ENCODE measurements around the gene AFAP1. TPM values are rescaled to one million over a fixed set of nuclear protein-coding genes. Genes with fewer than 3 reads are reported as not detected.

Gene AFAP1
- total RNA-seq, 1 experiment from 2014 or later, result 42.1 TPM

DNA sequence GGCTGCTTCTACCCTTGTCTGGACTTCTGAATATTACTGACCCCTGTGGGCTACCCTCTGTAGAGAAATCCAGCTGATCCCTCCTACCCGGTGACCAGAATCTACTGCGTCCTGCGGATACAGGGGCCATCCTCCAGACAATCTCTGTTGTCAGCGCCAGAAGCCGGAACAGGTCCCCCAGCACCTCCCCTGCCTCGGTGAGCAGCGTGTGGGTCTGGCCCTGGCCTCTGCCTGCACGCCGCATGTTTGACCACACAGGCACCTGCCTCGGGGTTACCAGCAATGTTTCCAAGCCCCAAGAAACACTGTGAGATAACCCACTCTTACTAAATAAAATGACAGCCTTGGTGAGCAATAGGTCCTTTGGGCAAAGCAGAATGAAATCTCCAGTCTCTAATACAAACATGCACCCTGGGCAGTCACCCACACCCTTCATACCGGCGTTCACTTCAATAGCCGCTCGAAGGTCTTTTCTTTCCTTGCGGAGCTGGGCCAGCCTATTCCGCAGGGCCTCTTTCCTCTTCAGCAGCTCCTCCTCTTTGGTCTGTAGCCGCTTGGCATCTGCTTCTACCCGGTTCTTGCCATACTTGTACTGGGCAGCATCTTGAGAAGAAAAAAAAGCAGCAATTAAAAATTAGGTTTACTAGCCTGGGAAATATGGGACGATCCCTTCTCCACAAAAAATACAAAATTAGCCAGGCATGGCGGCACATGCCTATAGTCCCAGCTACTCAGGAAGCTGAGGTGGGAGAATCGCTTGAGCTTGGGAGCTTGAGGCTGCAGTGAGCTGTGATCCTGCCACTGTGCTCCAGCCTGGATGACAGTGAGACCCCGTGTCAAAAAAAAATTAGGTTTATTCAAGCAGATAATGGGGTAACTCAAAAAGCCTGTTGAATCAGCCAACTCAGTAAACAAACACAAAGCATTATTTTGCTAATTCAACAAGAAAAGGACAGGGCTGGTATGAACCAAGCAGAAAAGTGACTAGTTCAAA, 165.1 kb downstream of the AFAP1 start:
- ATAC-seq, result no peak
- TF ChIP-seq EZH2phosphoT487 (IDR thresholded peaks at IDR 0.05; ENCODE audit: borderline replicate concordance, low read length) (no peak), EZH2 (IDR thresholded peaks at IDR 0.05; ENCODE audit: low read length, unreplicated experiment) (no peak)
- TF ChIP-seq, protein P1, sequence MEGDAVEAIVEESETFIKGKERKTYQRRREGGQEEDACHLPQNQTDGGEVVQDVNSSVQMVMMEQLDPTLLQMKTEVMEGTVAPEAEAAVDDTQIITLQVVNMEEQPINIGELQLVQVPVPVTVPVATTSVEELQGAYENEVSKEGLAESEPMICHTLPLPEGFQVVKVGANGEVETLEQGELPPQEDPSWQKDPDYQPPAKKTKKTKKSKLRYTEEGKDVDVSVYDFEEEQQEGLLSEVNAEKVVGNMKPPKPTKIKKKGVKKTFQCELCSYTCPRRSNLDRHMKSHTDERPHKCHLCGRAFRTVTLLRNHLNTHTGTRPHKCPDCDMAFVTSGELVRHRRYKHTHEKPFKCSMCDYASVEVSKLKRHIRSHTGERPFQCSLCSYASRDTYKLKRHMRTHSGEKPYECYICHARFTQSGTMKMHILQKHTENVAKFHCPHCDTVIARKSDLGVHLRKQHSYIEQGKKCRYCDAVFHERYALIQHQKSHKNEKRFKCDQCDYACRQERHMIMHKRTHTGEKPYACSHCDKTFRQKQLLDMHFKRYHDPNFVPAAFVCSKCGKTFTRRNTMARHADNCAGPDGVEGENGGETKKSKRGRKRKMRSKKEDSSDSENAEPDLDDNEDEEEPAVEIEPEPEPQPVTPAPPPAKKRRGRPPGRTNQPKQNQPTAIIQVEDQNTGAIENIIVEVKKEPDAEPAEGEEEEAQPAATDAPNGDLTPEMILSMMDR (conservative IDR thresholded peaks at IDR 0.05; ENCODE audit: low read depth, low read length), result no peak
- no TSS peak for BruUV-seq (replicated peaks)
- no peak overlapping the region for H3K4me3 ChIP-seq (ENCODE audit: low read length)
- H3K79me2 ChIP-seq (ENCODE audit: low read length), result no peaks in the 10 kb centered on the region
- no peak overlapping the region for H2AFZ ChIP-seq (ENCODE audit: low read length)
- H3F3A ChIP-seq (ENCODE audit: low read length, unreplicated experiment), result no peaks in the 10 kb centered on the region
- H3K27ac ChIP-seq (ENCODE audit: low read length), result no peak overlapping the region
- no peaks in the 10 kb centered on the region for H3K9me3 ChIP-seq (ENCODE audit: low read length)
- H3K9ac ChIP-seq (ENCODE audit: low read length), result no peak overlapping the region
- ChIA-PET POLR2A (ENCODE audit: unreplicated experiment) (no interaction called here), CTCF (no interaction called here)
- H3K9me2 ChIP-seq (replicated peaks; ENCODE audit: low read length), result no peaks in the 10 kb centered on the region
- H3K27me3 ChIP-seq (ENCODE audit: low read length), result no peaks in the 10 kb centered on the region
- H3K4me1 ChIP-seq (ENCODE audit: insufficient read depth, low read length), result no peaks in the 10 kb centered on the region
- no peak overlapping the region for H3K4me2 ChIP-seq (ENCODE audit: low read length)
- H4K20me1 ChIP-seq (ENCODE audit: low read length), result no peaks in the 10 kb centered on the region
- no peak for DNase-seq
- intact Hi-C loops (cut with micrococcal nuclease), result no loop called here
- peaks cover 35% of the 10 kb centered on the region for H3K36me3 ChIP-seq (ENCODE audit: low read depth, low read length)

DNA sequence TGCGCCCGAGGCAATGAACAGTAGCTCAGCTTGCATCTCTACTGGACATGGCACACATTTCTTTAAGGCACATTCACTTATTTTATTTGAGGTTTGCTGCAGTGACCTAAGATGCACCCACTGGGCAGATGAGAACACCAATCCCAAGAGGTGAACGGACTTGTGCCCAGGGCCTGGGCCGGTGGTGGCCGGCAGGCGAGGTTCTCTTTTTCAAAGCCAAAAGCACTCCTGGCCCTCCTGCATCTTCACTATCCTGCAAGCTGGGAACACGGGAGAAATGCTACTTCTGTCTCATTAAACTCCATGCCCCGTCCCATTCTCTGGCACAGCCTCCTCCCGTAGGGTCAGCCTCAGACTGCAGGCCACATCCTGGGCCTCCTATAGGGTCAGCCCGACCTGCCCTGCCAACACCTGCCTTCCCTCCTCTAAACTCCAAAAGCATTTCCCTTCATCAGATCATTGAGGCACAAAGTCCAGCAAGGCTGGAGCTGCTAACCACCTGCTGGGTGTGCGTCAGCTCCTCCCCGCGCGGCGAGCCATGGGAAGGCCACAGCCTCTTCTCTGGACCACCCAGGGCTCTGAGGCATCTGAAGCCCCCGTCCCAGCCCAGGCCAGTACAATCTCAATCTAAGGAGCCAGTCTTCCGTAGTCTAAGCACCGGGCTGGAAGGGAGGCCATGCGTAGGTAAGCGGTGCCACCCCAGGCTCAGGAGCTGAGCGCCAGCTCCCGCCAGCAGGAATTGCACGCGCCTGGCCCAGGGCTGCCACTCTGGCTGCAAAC, 166.1 kb downstream of the AFAP1 start:
- no TSS peak for BruUV-seq (replicated peaks)
- no peaks in the 10 kb centered on the region for H4K20me1 ChIP-seq (ENCODE audit: low read length)

More for the DNA sequence above, 166.1 kb downstream of the AFAP1 start:
- ChIA-PET POLR2A (ENCODE audit: unreplicated experiment) (no interaction called here), CTCF (no interaction called here)
- Histone ChIP-seq H3K4me2 (ENCODE audit: low read length) (no peak overlapping the region), H3K4me3 (ENCODE audit: low read length) (no peak overlapping the region), H3K27me3 (ENCODE audit: low read length) (no peaks in the 10 kb centered on the region), H3K36me3 (ENCODE audit: low read depth, low read length) (peaks cover 33% of the 10 kb centered on the region), H3K9me3 (ENCODE audit: low read length) (no peaks in the 10 kb centered on the region), H3K27ac (ENCODE audit: low read length) (no peak overlapping the region), H3K9ac (ENCODE audit: low read length) (no peak overlapping the region), H2AFZ (ENCODE audit: low read length) (no peak overlapping the region), H3F3A (ENCODE audit: low read length, unreplicated experiment) (no peaks in the 10 kb centered on the region), H3K9me2 (replicated peaks; ENCODE audit: low read length) (no peaks in the 10 kb centered on the region), H3K79me2 (ENCODE audit: low read length) (no peaks in the 10 kb centered on the region), H3K4me1 (ENCODE audit: insufficient read depth, low read length) (no peaks in the 10 kb centered on the region)
- TF ChIP-seq, protein P1 (conservative IDR thresholded peaks at IDR 0.05; ENCODE audit: low read depth, low read length), result no peak
- TF ChIP-seq EZH2phosphoT487 (IDR thresholded peaks at IDR 0.05; ENCODE audit: borderline replicate concordance, low read length), result no peak
- TF ChIP-seq EZH2 (IDR thresholded peaks at IDR 0.05; ENCODE audit: low read length, unreplicated experiment), result no peak
- no peak for DNase-seq
- intact Hi-C loops (cut with micrococcal nuclease), result no loop called here
- ATAC-seq, result no peak
